ENCODE measurements around the gene GALNT10.

GALNT10 gene

DNA sequence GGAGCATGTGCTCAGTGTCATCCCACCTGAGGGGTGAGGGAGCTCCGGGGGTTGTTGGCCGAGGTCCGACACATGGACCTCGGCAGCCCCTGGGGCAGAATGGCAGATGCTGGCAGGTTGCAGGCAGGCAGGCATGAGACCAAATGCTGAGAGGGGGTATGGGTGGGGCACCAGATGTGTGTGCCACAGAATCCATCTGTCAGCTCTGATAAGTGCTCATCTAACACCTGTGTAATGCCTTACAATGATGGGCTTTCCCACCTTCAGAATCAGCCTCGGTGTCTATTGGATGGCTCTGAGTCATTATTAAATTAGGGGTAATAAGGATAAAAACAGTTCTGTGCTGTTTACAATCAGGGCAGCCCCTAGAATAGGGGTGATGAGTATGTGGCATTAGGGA lies 182.1 kb downstream of the GALNT10 start:
- TF ChIP-seq CTCF (IDR thresholded peaks at IDR 0.05; ENCODE audit: borderline replicate concordance, insufficient read depth, low read depth, low read length): no peak
- no peak overlapping the region for H3K4me3 ChIP-seq (ENCODE audit: low read depth, low read length)

GRCh38 chr5:154373326-154373725 lies 182.8 kb downstream of the GALNT10 start:
- no peak for TF ChIP-seq CTCF (IDR thresholded peaks at IDR 0.05; ENCODE audit: borderline replicate concordance, insufficient read depth, low read depth, low read length)
- no peak overlapping the region for H3K4me3 ChIP-seq (ENCODE audit: low read depth, low read length)

- TF ChIP-seq CTCF (IDR thresholded peaks at IDR 0.05; ENCODE audit: borderline replicate concordance, insufficient read depth, low read depth, low read length): no peak
- H3K4me3 ChIP-seq (ENCODE audit: low read depth, low read length): no peak overlapping the region
Observed at GRCh38 chr5:154373729-154374179, 183.2 kb downstream of the GALNT10 start.

GRCh38 chr5:154374264-154374663 lies 183.7 kb downstream of the GALNT10 start:
- no peak for TF ChIP-seq CTCF (IDR thresholded peaks at IDR 0.05; ENCODE audit: borderline replicate concordance, insufficient read depth, low read depth, low read length)
- no peak overlapping the region for H3K4me3 ChIP-seq (ENCODE audit: low read depth, low read length)

- TF ChIP-seq CTCF (IDR thresholded peaks at IDR 0.05; ENCODE audit: borderline replicate concordance, insufficient read depth, low read depth, low read length): no peak
- no peak overlapping the region for H3K4me3 ChIP-seq (ENCODE audit: low read depth, low read length)
Observed at GRCh38 chr5:154375329-154376008, 184.9 kb downstream of the GALNT10 start.

- no peak for TF ChIP-seq CTCF (IDR thresholded peaks at IDR 0.05; ENCODE audit: borderline replicate concordance, insufficient read depth, low read depth, low read length)
- H3K4me3 ChIP-seq (ENCODE audit: low read depth, low read length): no peak overlapping the region
Observed at GRCh38 chr5:154376481-154376880, 185.9 kb downstream of the GALNT10 start.

DNA sequence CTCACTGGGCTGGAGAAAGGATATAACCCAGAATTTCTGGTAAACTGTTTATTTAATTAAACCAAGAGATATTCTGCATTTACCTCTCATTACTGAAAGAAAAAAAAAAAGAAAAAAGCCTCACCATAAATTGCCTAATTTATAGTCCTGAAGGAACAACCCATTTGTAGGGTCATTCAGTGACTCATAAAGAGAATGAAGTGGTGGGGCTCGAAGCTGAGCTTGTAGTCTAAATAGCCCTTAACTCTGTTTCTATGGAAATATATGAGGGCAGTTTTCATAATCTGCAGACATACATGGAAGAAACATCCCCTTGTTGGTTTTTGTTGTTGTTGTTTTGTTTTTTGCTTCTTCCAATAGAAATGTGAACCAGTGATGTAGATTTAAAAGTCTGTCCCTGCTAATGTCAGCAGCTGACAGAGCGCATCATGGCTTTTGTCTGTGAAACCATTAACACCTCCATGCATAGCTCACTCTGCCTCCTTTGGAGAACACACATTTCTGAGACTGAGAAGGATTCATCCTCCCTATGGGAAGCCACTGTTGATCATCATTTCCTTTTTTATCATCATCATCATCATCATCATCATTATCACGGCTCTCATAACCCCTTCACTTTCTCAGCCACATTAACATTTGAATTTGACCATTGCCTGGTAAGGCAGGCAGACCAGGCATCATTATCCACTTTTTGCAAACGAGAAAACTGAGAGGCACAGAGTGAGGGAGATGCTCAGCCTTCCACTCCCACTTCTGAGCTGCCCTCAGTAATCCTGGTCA lies 187.4 kb downstream of the GALNT10 start:
- no peak for TF ChIP-seq CTCF (IDR thresholded peaks at IDR 0.05; ENCODE audit: borderline replicate concordance, insufficient read depth, low read depth, low read length)
- no peak overlapping the region for H3K4me3 ChIP-seq (ENCODE audit: low read depth, low read length)

Data from GM12875 (cell line).